Upper lobe of left lung (tissue), 6 donors: Measurements from ENCODE around the gene ARHGEF37. TPM values are rescaled to one million over a fixed set of nuclear protein-coding genes. Genes with fewer than 3 reads are reported as not detected.

ENCODE experiments used
- ATAC-seq, 2 donors: fragments of 200-7000 bp; cut with Tn5 transposase; one replicate each; pipeline ENCODE4 v1.9.1; 2022; ENCODE audit warnings: mild to moderate bottlenecking in 2 of 2, moderate library complexity in 2 of 2; ENCODE audit not compliant: low FRiP score in 2 of 2
- DNase-seq, 2 donors: peaks; one replicate each; pipeline ENCODE4 v3.0.0-alpha.2; 2019 to 2020
- H3K27ac ChIP-seq, 4 donors: fragments of 200-600 bp; sonication (generic); one replicate each; pipeline ENCODE4 v1.5.1; 2016 to 2019
- H3K27me3 ChIP-seq, 4 donors: fragments of 200-600 bp; sonication (generic); one replicate each; pipeline ENCODE4 v1.5.1; 2017 to 2019
- H3K36me3 ChIP-seq, 4 donors: fragments of 200-600 bp; sonication (generic); one replicate each; pipeline ENCODE4 v1.5.1; 2016 to 2019
- H3K4me1 ChIP-seq, 4 donors: fragments of 200-600 bp; sonication (generic); one replicate each; pipeline ENCODE4 v1.5.1; 2018 to 2019
- H3K4me3 ChIP-seq, 4 donors: fragments of 200-600 bp; sonication (generic); one replicate each; pipeline ENCODE4 v1.5.1; 2017 to 2019; ENCODE audit warnings: mild to moderate bottlenecking in 2 of 4, moderate library complexity in 1 of 4
- H3K9me3 ChIP-seq, 4 donors: fragments of 200-600 bp; sonication (generic); one replicate each; pipeline ENCODE4 v1.5.1; 2018 to 2019
- EP300 ChIP-seq, 4 donors: sonication (generic); formaldehyde crosslinking; IDR thresholded peaks; one replicate each; pipeline ENCODE4 v1.5.1; 2017; ENCODE audit warnings: antibody characterized with exemption in 4 of 4, control low read depth in 2 of 4
- POLR2A ChIP-seq, 4 donors: fragments of 450-650 bp; IDR thresholded peaks; one replicate each; pipeline ENCODE4 v1.5.1; 2016 to 2017; ENCODE audit warnings: antibody characterized with exemption in 4 of 4, mild to moderate bottlenecking in 2 of 4
- POLR2AphosphoS5 ChIP-seq, 2 donors: sonication (generic); formaldehyde crosslinking; IDR thresholded peaks; one replicate each; pipeline ENCODE4 v1.5.1; 2017; ENCODE audit warnings: antibody characterized with exemption in 2 of 2
- WGBS, 2 donors: methylation state at CpG; one replicate each; pipeline ENCODE4 v1.1.5; 2017 to 2018; 5-methylcytosine and 5-hydroxymethylcytosine counted together
- total RNA-seq, 6 donors: library from RNA; depleted of rRNA in 4 of 6; stranded (reverse); fragments of >200 nt in 4 of 6; gene quantifications; one replicate each; pipeline versions ENCODE4 v1.1.0 to v1.2.1, GENCODE V29; 2016 to 2021
- TF ChIP-seq, protein P1 (sequence below), 6 experiments: fragments of 450-650 bp in 4 of 6; fragments of 200-600 bp in 2 of 6; sonication (generic) in 2 of 6; IDR thresholded peaks; one replicate each; pipeline ENCODE4 v1.5.1; 2016 to 2019; ENCODE audit warnings: antibody characterized with exemption in 6 of 6
- donor health status: DM: no; HTN: no; CAD: no; lungs with moderate emphysema.
- donor health status: DM: no; HTN: yes; CAD: no; lungs with severe emphysema.

ARHGEF37 gene
- total RNA-seq, 6 donors from 2014 or later, result 4.3 to 13.6 (median 10.0) TPM

DNA sequence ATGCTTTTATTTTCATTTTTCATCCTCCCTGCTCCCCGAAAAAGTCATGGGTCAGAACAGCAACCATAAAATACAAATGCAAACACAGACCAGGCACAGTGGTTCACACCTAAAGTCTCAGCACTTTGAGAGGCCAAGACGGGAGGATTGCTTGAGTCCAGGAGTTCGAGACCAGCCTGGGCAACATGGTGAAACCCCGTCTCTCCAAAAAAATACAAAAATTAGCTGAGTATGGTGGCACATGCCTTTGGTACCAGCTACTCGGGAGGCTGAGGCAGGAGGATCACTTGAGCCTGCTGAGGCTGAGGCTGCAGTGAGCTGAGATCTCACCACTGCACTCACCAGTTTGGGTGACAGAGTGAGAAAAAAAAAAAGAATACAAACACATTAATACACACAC lies 60.3 kb downstream of the ARHGEF37 start:
- DNase-seq (no peak), ATAC-seq (no peak)
- TF ChIP-seq POLR2A (IDR thresholded peaks at IDR 0.05) (no peak), EP300 (IDR thresholded peaks at IDR 0.05) (no peak), POLR2AphosphoS5 (IDR thresholded peaks at IDR 0.05) (no peak)
- TF ChIP-seq, protein P1, sequence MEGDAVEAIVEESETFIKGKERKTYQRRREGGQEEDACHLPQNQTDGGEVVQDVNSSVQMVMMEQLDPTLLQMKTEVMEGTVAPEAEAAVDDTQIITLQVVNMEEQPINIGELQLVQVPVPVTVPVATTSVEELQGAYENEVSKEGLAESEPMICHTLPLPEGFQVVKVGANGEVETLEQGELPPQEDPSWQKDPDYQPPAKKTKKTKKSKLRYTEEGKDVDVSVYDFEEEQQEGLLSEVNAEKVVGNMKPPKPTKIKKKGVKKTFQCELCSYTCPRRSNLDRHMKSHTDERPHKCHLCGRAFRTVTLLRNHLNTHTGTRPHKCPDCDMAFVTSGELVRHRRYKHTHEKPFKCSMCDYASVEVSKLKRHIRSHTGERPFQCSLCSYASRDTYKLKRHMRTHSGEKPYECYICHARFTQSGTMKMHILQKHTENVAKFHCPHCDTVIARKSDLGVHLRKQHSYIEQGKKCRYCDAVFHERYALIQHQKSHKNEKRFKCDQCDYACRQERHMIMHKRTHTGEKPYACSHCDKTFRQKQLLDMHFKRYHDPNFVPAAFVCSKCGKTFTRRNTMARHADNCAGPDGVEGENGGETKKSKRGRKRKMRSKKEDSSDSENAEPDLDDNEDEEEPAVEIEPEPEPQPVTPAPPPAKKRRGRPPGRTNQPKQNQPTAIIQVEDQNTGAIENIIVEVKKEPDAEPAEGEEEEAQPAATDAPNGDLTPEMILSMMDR (IDR thresholded peaks at IDR 0.05), result no peak
- H3K27ac ChIP-seq, result peak overlapping the region in 1 of 4 donors; percentile 66
- WGBS, 2 donors, result 92 to 94% methylated on average over 5 of the region's 5 CpGs
- H3K9me3 ChIP-seq, result no peaks in the 10 kb centered on the region
- H3K27me3 ChIP-seq, result no peaks in the 10 kb centered on the region
- peaks cover 0 to 10% (median 0%) of the 10 kb centered on the region in 4 donors for H3K4me1 ChIP-seq
- no peaks in the 10 kb centered on the region for H3K36me3 ChIP-seq
- H3K4me3 ChIP-seq, result no peak overlapping the region

GRCh38 chr5:149643781-149644180 lies 62.5 kb downstream of the ARHGEF37 start:
- Histone ChIP-seq H3K27ac (no peak overlapping the region), H3K36me3 (no peaks in the 10 kb centered on the region), H3K4me1 (peaks cover 0 to 10% (median 0%) of the 10 kb centered on the region in 4 donors), H3K9me3 (no peaks in the 10 kb centered on the region), H3K27me3 (no peaks in the 10 kb centered on the region), H3K4me3 (no peak overlapping the region)
- DNase-seq (no peak), ATAC-seq (no peak)
- 76 to 77% methylated on average over 6 of the region's 6 CpGs for WGBS, 2 donors
- TF ChIP-seq, protein P1 (IDR thresholded peaks at IDR 0.05), result no peak
- TF ChIP-seq EP300 (IDR thresholded peaks at IDR 0.05) (no peak), POLR2A (IDR thresholded peaks at IDR 0.05) (no peak), POLR2AphosphoS5 (IDR thresholded peaks at IDR 0.05) (no peak)

GRCh38 chr5:149644629-149645028 lies 63.3 kb downstream of the ARHGEF37 start:
- Histone ChIP-seq H3K9me3 (no peaks in the 10 kb centered on the region), H3K27ac (no peak overlapping the region), H3K4me3 (no peak overlapping the region), H3K4me1 (peaks cover 0 to 10% (median 0%) of the 10 kb centered on the region in 4 donors), H3K27me3 (no peaks in the 10 kb centered on the region), H3K36me3 (no peaks in the 10 kb centered on the region)
- 82 to 83% methylated on average over 4 of the region's 4 CpGs for WGBS, 2 donors
- ATAC-seq (no peak), DNase-seq (no peak)
- TF ChIP-seq, protein P1 (IDR thresholded peaks at IDR 0.05), result no peak
- no peak for TF ChIP-seq EP300 (IDR thresholded peaks at IDR 0.05)
- TF ChIP-seq POLR2AphosphoS5 (IDR thresholded peaks at IDR 0.05), result no peak
- no peak for TF ChIP-seq POLR2A (IDR thresholded peaks at IDR 0.05)

DNA sequence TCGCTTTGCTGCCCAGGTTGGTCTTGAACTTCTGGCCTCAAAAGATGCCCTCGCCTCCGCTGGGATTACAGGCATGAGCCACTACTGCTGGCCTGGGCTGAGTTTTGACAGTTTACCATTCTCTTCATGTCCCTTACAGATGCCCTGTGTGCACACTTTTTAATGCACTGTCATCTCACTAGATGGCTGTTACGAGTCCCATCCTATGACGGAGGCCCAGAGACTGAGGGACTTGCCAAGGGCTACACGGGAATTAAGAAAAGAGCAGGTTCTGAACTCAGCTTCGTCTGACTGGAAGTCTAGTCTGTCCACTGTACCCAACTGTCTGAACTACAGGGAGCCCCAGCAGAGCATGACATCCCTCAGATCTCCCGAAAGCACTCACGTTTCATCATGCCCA lies 63.9 kb downstream of the ARHGEF37 start:
- H3K27me3 ChIP-seq, result no peaks in the 10 kb centered on the region
- DNase-seq, result no peak
- peaks cover 0 to 10% (median 0%) of the 10 kb centered on the region in 4 donors for H3K4me1 ChIP-seq
- no peak overlapping the region for H3K27ac ChIP-seq
- ATAC-seq, result no peak
- no peaks in the 10 kb centered on the region for H3K9me3 ChIP-seq
- TF ChIP-seq POLR2A (IDR thresholded peaks at IDR 0.05), result no peak
- TF ChIP-seq POLR2AphosphoS5 (IDR thresholded peaks at IDR 0.05), result no peak
- TF ChIP-seq, protein P1 (IDR thresholded peaks at IDR 0.05), result no peak
- no peak overlapping the region for H3K4me3 ChIP-seq
- H3K36me3 ChIP-seq, result no peaks in the 10 kb centered on the region
- WGBS, 2 donors, result 81 to 85% methylated on average over 8 to 9 of the region's 9 CpGs

- no peaks in the 10 kb centered on the region for H3K36me3 ChIP-seq
- H3K27ac ChIP-seq, result no peak overlapping the region
- H3K27me3 ChIP-seq, result no peaks in the 10 kb centered on the region
- no peak for ATAC-seq
- 61 to 69% methylated on average over 5 of the region's 5 CpGs for WGBS, 2 donors
- no peak overlapping the region for H3K4me3 ChIP-seq
- peaks cover 0 to 7% (median 0%) of the 10 kb centered on the region in 4 donors for H3K4me1 ChIP-seq
- TF ChIP-seq POLR2AphosphoS5 (IDR thresholded peaks at IDR 0.05), result no peak
- no peaks in the 10 kb centered on the region for H3K9me3 ChIP-seq
- DNase-seq, result no peak
Measured at GRCh38 chr5:149645725-149646124, 64.4 kb downstream of the ARHGEF37 start.
